Subcutaneous adipose tissue (tissue), 4 donors: ENCODE data around the gene PPARGC1A. TPM values are rescaled to one million over a fixed set of nuclear protein-coding genes. Genes with fewer than 3 reads are reported as not detected.

ENCODE experiments used
- CTCF ChIP-seq: fragments of 450-650 bp; IDR thresholded peaks from one replicate; pipeline ENCODE4 v1.5.1; 2016; ENCODE audit warnings: low read depth, mild to moderate bottlenecking, control low read depth, antibody characterized with exemption, moderate library complexity
- total RNA-seq, 4 donors: library from RNA; depleted of rRNA; stranded (reverse); fragments of >200 nt; gene quantifications; one replicate each; pipeline ENCODE4 v1.1.0, GENCODE V29; 2016

The PPARGC1A gene
- total RNA-seq, 4 donors from 2014 or later = 4.2 to 15.3 (median 4.7) TPM

GRCh38 chr4:23897564-23898109 lies 7.8 kb upstream of the PPARGC1A start:
- TF ChIP-seq CTCF = no peak

GRCh38 chr4:23894021-23894420 lies 4.2 kb upstream of the PPARGC1A start:
- no peak for TF ChIP-seq CTCF

- TF ChIP-seq CTCF = no peak
These were observed 1.2 kb upstream of the PPARGC1A start for GRCh38 chr4:23891064-23891421.

GRCh38 chr4:23890369-23891063 lies 669 bp upstream of the PPARGC1A start:
- TF ChIP-seq CTCF = no peak

- no peak for TF ChIP-seq CTCF
These were observed 456 bp downstream of the PPARGC1A start for GRCh38 chr4:23889391-23889790.

GRCh38 chr4:23888421-23889319 lies 1.2 kb downstream of the PPARGC1A start:
- TF ChIP-seq CTCF = no peak

GRCh38 chr4:23887989-23888388 lies 1.9 kb downstream of the PPARGC1A start:
- no peak for TF ChIP-seq CTCF
